Loucy (cell line): ENCODE data around the gene ITGA11.

Experiments
- H2AFZ ChIP-seq: fragments of 200-600 bp; sonication (generic); 2 replicates; pipeline ENCODE4 v1.6.0; 2016; ENCODE audit warnings: antibody characterized with exemption, mild to moderate bottlenecking, low read length, moderate library complexity
- H3F3A ChIP-seq: fragments of 200-600 bp; 2 replicates; pipeline ENCODE4 v1.6.0; 2016; ENCODE audit warnings: antibody characterized with exemption, low read depth, mild to moderate bottlenecking
- H3K27me3 ChIP-seq: fragments of 200-600 bp; sonication (generic); 2 replicates; pipeline ENCODE4 v1.6.1; 2014; ENCODE audit warnings: low read length, mild to moderate bottlenecking; ENCODE audit not compliant: insufficient read depth, poor library complexity, severe bottlenecking
- H3K36me3 ChIP-seq: fragments of 200-600 bp; sonication (generic); 2 replicates; pipeline ENCODE4 v1.6.1; 2016; ENCODE audit warnings: low read length; ENCODE audit not compliant: insufficient read depth
- H3K4me1 ChIP-seq: fragments of 200-600 bp; sonication (generic); 2 replicates; pipeline ENCODE4 v1.5.1; 2014; ENCODE audit warnings: low read length, mild to moderate bottlenecking; ENCODE audit not compliant: insufficient read depth, poor library complexity, severe bottlenecking
- H3K4me2 ChIP-seq: fragments of 200-600 bp; sonication (generic); 2 replicates; pipeline ENCODE4 v1.6.0; 2014; ENCODE audit warnings: antibody characterized with exemption, low read length, low read depth, mild to moderate bottlenecking; ENCODE audit not compliant: poor library complexity, severe bottlenecking
- H3K4me3 ChIP-seq: fragments of 200-600 bp; sonication (generic); 2 replicates; pipeline ENCODE4 v1.5.1; 2014; ENCODE audit warnings: low read length, mild to moderate bottlenecking, mixed read lengths; ENCODE audit not compliant: poor library complexity, severe bottlenecking
- H3K79me2 ChIP-seq: fragments of 200-600 bp; sonication (generic); 2 replicates; pipeline ENCODE4 v1.6.1; 2014; ENCODE audit warnings: low read length; ENCODE audit not compliant: insufficient read depth
- H3K9ac ChIP-seq: fragments of 200-600 bp; sonication (generic); 2 replicates; pipeline ENCODE4 v1.6.0; 2014; ENCODE audit warnings: mild to moderate bottlenecking, low read depth, low read length, moderate library complexity; ENCODE audit not compliant: poor library complexity, severe bottlenecking
- H3K9me2 ChIP-seq: fragments of 200-600 bp; sonication (generic); replicated peaks from 2 replicates; pipeline ENCODE4 v1.6.1; 2016; ENCODE audit warnings: low read depth, low read length, mixed read lengths
- H3K9me3 ChIP-seq: fragments of 200-600 bp; sonication (generic); 2 replicates; pipeline ENCODE4 v1.6.1; 2014; ENCODE audit warnings: mild to moderate bottlenecking, antibody characterized with exemption, low read length, low read depth; ENCODE audit not compliant: insufficient read depth
- H4K20me1 ChIP-seq: fragments of 200-600 bp; sonication (generic); 2 replicates; pipeline ENCODE4 v1.6.0; 2014; ENCODE audit warnings: antibody characterized with exemption, low read length, mild to moderate bottlenecking; ENCODE audit not compliant: insufficient read depth, poor library complexity, severe bottlenecking
- EZH2phosphoT487 ChIP-seq: fragments of 200-600 bp; IDR thresholded peaks from 2 replicates; pipeline ENCODE4 v1.6.1; 2018; ENCODE audit warnings: antibody characterized with exemption, mild to moderate bottlenecking, moderate library complexity, borderline replicate concordance
- TF ChIP-seq, protein P1 (sequence below): fragments of 200-600 bp; sonication (generic); conservative IDR thresholded peaks from 2 replicates; pipeline ENCODE4 v1.5.1; 2014; ENCODE audit warnings: mild to moderate bottlenecking, antibody characterized with exemption, low read length

ITGA11 gene

DNA sequence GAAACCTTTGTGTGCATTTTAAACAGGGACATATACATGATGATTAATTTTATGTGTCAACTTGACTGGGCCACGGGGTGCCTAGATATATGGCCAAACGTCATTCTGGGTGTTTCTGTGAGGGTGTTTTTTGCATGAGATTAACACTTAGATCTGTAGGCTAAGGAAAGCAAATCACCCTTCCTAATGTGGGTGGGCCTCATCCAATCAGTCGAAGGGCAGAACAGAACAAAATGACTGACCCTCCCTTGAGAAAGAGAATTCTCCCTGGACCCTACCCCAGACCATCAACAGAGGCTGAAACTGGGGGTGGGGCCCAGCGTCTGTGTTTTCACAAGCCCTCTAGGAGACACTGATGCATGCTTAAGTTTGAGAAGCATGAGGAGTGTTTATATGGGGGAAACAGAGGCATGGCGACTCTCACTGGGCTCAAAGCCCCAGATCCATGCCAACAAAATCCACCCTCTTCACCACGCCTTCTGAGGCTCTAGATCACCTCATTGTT lies 56.2 kb downstream of the ITGA11 start:
- no peaks in the 10 kb centered on the region for H3K9me2 ChIP-seq
- no peaks in the 10 kb centered on the region for H3K36me3 ChIP-seq
- TF ChIP-seq, protein P1, sequence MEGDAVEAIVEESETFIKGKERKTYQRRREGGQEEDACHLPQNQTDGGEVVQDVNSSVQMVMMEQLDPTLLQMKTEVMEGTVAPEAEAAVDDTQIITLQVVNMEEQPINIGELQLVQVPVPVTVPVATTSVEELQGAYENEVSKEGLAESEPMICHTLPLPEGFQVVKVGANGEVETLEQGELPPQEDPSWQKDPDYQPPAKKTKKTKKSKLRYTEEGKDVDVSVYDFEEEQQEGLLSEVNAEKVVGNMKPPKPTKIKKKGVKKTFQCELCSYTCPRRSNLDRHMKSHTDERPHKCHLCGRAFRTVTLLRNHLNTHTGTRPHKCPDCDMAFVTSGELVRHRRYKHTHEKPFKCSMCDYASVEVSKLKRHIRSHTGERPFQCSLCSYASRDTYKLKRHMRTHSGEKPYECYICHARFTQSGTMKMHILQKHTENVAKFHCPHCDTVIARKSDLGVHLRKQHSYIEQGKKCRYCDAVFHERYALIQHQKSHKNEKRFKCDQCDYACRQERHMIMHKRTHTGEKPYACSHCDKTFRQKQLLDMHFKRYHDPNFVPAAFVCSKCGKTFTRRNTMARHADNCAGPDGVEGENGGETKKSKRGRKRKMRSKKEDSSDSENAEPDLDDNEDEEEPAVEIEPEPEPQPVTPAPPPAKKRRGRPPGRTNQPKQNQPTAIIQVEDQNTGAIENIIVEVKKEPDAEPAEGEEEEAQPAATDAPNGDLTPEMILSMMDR: no peak
- no peak for TF ChIP-seq EZH2phosphoT487
- peaks cover 11% of the 10 kb centered on the region for H3F3A ChIP-seq
- H2AFZ ChIP-seq: no peak overlapping the region
- no peaks in the 10 kb centered on the region for H3K79me2 ChIP-seq
- no peaks in the 10 kb centered on the region for H4K20me1 ChIP-seq
- peaks cover 28% of the 10 kb centered on the region for H3K4me1 ChIP-seq
- no peaks in the 10 kb centered on the region for H3K27me3 ChIP-seq
- no peaks in the 10 kb centered on the region for H3K9me3 ChIP-seq
- no peak overlapping the region for H3K9ac ChIP-seq
- no peak overlapping the region for H3K4me3 ChIP-seq
- no peak overlapping the region for H3K4me2 ChIP-seq

DNA sequence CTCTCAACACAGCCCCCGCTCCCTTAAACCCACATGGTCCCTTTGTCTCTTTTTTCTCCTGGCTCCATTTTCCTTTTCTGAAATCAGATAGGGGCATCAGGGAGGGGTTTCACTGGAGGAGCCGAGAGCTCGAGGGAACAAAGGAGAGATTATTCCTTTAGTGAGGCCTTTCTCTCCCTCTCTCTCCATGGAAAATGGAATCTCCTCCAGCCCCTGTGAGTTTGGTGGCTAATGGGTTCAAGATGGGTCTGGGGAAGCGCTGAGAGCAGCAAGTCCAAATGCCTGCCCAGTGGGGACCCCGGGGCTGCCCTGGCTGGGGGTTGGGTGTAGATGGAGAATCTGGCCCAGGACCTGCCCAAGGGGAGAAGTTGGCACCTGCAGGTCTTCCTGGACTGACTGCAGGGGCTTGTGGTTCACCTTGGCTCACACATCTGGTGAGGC lies 56.8 kb downstream of the ITGA11 start:
- Histone ChIP-seq H3K9me3 (no peaks in the 10 kb centered on the region), H3K9me2 (no peaks in the 10 kb centered on the region), H3K4me2 (no peak overlapping the region), H3K79me2 (no peaks in the 10 kb centered on the region), H3F3A (peaks cover 11% of the 10 kb centered on the region), H3K9ac (no peak overlapping the region), H3K36me3 (no peaks in the 10 kb centered on the region), H3K4me1 (peaks cover 22% of the 10 kb centered on the region), H3K27me3 (no peaks in the 10 kb centered on the region), H3K4me3 (no peak overlapping the region), H2AFZ (0 out of 2 replicates have a peak overlapping the region, but pooled peaks have one; percentile 21), H4K20me1 (no peaks in the 10 kb centered on the region)
- TF ChIP-seq, protein P1: no peak
- no peak for TF ChIP-seq EZH2phosphoT487

DNA sequence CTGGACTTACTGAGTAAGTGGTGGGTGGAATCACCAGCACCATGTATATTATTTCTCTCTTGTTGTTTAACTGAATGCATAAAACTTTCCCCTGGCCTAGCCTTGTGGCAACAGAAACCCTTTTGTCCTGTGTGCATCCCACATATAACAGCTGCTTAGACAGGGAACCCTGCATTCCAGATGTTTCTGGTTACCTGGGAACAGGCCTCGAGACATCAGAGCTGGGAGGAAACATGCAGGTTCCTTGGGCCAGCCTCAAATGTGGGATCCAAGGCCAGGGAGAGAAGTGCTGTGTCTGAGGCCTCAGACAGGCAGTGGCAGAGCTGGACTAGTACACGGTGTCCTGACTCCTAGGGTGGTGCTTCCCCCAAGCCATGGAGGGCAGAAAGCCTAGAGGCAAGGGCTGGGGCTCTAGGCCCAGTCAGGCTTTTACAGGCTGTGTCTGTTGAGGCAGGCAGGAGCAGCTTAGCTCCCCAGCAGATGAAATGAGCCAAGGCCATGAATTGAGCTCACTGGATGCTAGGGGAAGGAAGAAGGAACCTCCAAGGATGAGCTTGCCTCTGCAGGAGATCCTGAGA lies 57.7 kb downstream of the ITGA11 start:
- H2AFZ ChIP-seq: 0 out of 2 replicates have a peak overlapping the region, but pooled peaks have one; percentile 23

DNA sequence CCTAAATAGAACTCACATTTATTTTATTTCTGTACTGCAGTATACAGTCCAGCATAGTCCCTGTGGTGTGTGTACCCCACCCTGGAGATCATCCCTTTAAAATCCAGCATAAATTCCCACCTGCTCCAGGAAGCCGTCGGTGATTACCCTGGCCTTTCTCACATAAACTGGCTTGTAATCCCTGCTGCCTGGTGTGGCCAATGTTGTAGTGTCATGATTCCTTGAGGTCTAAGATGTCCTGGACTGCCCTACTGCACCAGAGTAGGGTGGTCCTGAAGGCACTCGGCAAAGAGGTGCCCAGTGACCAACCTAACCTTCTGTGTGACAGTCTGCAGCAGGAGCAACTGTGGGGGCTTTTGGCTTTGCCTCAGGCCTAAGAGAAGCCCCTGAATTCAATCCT lies 58.9 kb downstream of the ITGA11 start:
- Histone ChIP-seq H4K20me1 (no peaks in the 10 kb centered on the region), H3K9me2 (no peaks in the 10 kb centered on the region), H3K9me3 (no peaks in the 10 kb centered on the region), H3K27me3 (no peaks in the 10 kb centered on the region), H3K79me2 (no peaks in the 10 kb centered on the region), H3F3A (no peaks in the 10 kb centered on the region), H3K4me1 (peaks cover 8% of the 10 kb centered on the region), H3K4me3 (no peak overlapping the region), H3K9ac (no peak overlapping the region), H3K4me2 (no peak overlapping the region), H2AFZ (no peak overlapping the region), H3K36me3 (no peaks in the 10 kb centered on the region)
- TF ChIP-seq, protein P1: no peak
- no peak for TF ChIP-seq EZH2phosphoT487

More for the DNA sequence above, 57.7 kb downstream of the ITGA11 start:
- peaks cover 7% of the 10 kb centered on the region for H3F3A ChIP-seq
- H4K20me1 ChIP-seq: no peaks in the 10 kb centered on the region
- no peaks in the 10 kb centered on the region for H3K27me3 ChIP-seq
- H3K79me2 ChIP-seq: no peaks in the 10 kb centered on the region
- peaks cover 14% of the 10 kb centered on the region for H3K4me1 ChIP-seq
- H3K9me3 ChIP-seq: no peaks in the 10 kb centered on the region
- no peak overlapping the region for H3K4me3 ChIP-seq
- H3K36me3 ChIP-seq: no peaks in the 10 kb centered on the region
- no peaks in the 10 kb centered on the region for H3K9me2 ChIP-seq
- TF ChIP-seq EZH2phosphoT487: no peak
- no peak overlapping the region for H3K4me2 ChIP-seq
- no peak overlapping the region for H3K9ac ChIP-seq
